Measurements from ENCODE around the gene APOA1.
A peak's percentile ranks its signal among the peaks of the same experiment; 100 is the strongest.
"Not testable (repeated sequence)": the region's sequence is repeated elsewhere in the genome, so short reads cannot be mapped to it uniquely, and the experiment has no call there.

APOA1 gene

GRCh38 chr11:116835791-116836631 is 1.4 kb downstream of the APOA1 start:
- DNase-seq (ENCODE audit: low read depth) = peak; percentile 99
- TF ChIP-seq CTCF (IDR thresholded peaks at IDR 0.05; ENCODE audit: low read depth, low read length) (peak; percentile 84), MYC (IDR thresholded peaks at IDR 0.05; ENCODE audit: low read depth, low read length) (peak; percentile 95), MAX (IDR thresholded peaks at IDR 0.05; ENCODE audit: low read depth, low read length) (peak; percentile 93), POLR2A (IDR thresholded peaks at IDR 0.05; ENCODE audit: extremely low read depth, insufficient read length) (peak; percentile 96)
- peak overlapping the region; percentile 85 for H3K4me3 ChIP-seq (ENCODE audit: low read depth, low read length)

GRCh38 chr11:116835042-116835772 is 2.2 kb downstream of the APOA1 start:
- TF ChIP-seq CTCF (IDR thresholded peaks at IDR 0.05; ENCODE audit: low read depth, low read length) = no peak
- TF ChIP-seq MAX (IDR thresholded peaks at IDR 0.05; ENCODE audit: low read depth, low read length) = no peak; the same call in 1 of the 2 replicates
- TF ChIP-seq POLR2A (IDR thresholded peaks at IDR 0.05; ENCODE audit: extremely low read depth, insufficient read length) = peak; percentile 33
- peak; percentile 62 for TF ChIP-seq MYC (IDR thresholded peaks at IDR 0.05; ENCODE audit: low read depth, low read length)
- peak; percentile 92 for DNase-seq (ENCODE audit: low read depth)
- H3K4me3 ChIP-seq (ENCODE audit: low read depth, low read length) = peak overlapping the region; percentile 85

GRCh38 chr11:116834535-116835041 is 2.8 kb downstream of the APOA1 start:
- not testable (repeated sequence) for DNase-seq (ENCODE audit: low read depth)
- H3K4me3 ChIP-seq (ENCODE audit: low read depth, low read length) = peak overlapping the region; percentile 85

- DNase-seq (ENCODE audit: low read depth) = no peak
- no peak overlapping the region for H3K4me3 ChIP-seq (ENCODE audit: low read depth, low read length)
- TF ChIP-seq CTCF (IDR thresholded peaks at IDR 0.05; ENCODE audit: low read depth, low read length) = no peak
- TF ChIP-seq MYC (IDR thresholded peaks at IDR 0.05; ENCODE audit: low read depth, low read length) = no peak
- no peak for TF ChIP-seq MAX (IDR thresholded peaks at IDR 0.05; ENCODE audit: low read depth, low read length)
- TF ChIP-seq POLR2A (IDR thresholded peaks at IDR 0.05; ENCODE audit: extremely low read depth, insufficient read length) = no peak
Measured at GRCh38 chr11:116833816-116834534, 3.4 kb downstream of the APOA1 start.

GRCh38 chr11:116833491-116833815 is 4.0 kb downstream of the APOA1 start:
- no peak for TF ChIP-seq POLR2A (IDR thresholded peaks at IDR 0.05; ENCODE audit: extremely low read depth, insufficient read length)
- TF ChIP-seq CTCF (IDR thresholded peaks at IDR 0.05; ENCODE audit: low read depth, low read length) = no peak
- no peak for TF ChIP-seq MYC (IDR thresholded peaks at IDR 0.05; ENCODE audit: low read depth, low read length)
- no peak for TF ChIP-seq MAX (IDR thresholded peaks at IDR 0.05; ENCODE audit: low read depth, low read length)
- H3K4me3 ChIP-seq (ENCODE audit: low read depth, low read length) = no peak overlapping the region

More at GRCh38 chr11:116833491-116833815, 4.0 kb downstream of the APOA1 start:
- DNase-seq (ENCODE audit: low read depth) = no peak
